ENCODE measurements around the gene GPX4.

Gene GPX4

DNA sequence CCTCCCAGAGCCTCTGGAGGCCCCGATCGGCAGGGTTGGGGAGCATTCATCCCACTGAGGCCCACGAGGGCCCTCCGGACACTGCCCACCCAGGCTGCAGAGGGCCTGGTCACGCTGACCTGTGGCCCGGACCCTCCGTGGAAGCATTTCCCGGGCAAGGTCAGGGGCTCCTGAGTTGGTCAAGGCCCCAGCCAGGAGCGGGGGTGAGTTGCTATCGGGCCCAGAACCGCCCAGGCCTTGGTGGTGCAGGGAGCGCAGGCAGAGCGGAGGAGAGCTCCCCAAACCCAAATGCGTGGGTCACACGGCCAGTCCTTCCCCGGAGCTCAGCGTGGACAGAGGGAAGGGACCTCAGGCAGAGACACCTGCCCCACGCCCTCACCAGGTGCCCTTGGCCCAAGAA is 25.7 kb downstream of the GPX4 start:
- no peak for DNase-seq (ENCODE audit: low read depth, low spot score)
- in situ Hi-C loops (cut with HindIII; ENCODE audit: low sequenced_read_pairs) = no loop called here
- H3K4me3 ChIP-seq (ENCODE audit: low read depth, low read length) = no peak overlapping the region
- no peak for TF ChIP-seq CTCF (IDR thresholded peaks at IDR 0.05; ENCODE audit: low read depth, low read length)

GRCh38 chr19:1130771-1131717 is 27.2 kb downstream of the GPX4 start:
- peak overlapping the region; percentile 77 for H3K4me3 ChIP-seq (ENCODE audit: low read depth, low read length)
- no peak for TF ChIP-seq CTCF (IDR thresholded peaks at IDR 0.05; ENCODE audit: low read depth, low read length)
- DNase-seq (ENCODE audit: low read depth, low spot score) = no peak
- in situ Hi-C loops (cut with HindIII; ENCODE audit: low sequenced_read_pairs) = no loop called here

- peak; percentile 90 for DNase-seq (ENCODE audit: low read depth, low spot score)
- peak; percentile 14 for TF ChIP-seq CTCF (IDR thresholded peaks at IDR 0.05; ENCODE audit: low read depth, low read length)
- in situ Hi-C loops (cut with HindIII; ENCODE audit: low sequenced_read_pairs) = no loop called here
- peak overlapping the region; percentile 77 for H3K4me3 ChIP-seq (ENCODE audit: low read depth, low read length)
Observed at GRCh38 chr19:1131718-1132551, 28.1 kb downstream of the GPX4 start.

DNA sequence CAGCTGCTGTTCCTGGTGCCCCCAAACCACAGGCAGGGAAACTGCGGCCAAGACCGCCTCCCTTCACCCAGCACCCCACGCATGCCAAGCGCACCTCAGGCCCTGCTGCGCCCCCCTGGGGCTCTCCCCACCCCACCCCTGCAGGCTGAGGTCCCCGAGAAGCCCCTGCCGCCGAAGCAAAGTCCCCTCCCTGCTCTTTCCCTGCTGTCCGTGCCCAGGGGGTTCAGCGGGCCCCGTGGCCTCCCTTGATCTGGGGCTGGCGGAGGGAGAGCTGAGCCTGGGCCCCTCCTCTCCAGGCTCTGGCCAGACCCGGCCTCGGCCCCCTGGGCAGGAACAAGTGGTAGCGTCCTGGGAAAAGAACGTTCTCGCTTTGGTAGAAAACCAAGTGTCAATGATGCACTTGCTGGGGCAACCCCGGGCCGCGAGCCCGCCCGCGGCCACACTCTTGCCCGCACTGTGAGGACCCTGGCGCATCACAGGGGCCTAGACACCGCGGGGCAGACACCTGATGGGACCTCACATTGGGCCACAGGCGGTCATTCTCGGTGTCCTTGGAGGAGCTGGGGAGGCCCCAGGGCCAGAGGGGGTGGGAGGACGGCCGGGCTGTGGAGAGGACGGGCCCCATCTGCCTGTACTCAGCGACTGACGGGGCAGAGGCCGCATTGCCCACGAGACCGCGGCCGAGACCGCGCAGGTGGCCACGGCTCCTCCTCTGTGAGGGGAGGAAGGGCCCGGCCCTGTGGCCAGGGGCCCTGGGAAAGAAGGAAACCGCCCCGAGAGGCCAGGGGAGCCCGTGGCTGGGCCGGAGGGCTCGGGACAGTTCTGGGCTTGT is 29.0 kb downstream of the GPX4 start:
- H3K4me3 ChIP-seq (ENCODE audit: low read depth, low read length) = peak overlapping the region; percentile 77
- TF ChIP-seq CTCF (IDR thresholded peaks at IDR 0.05; ENCODE audit: low read depth, low read length) = no peak
- in situ Hi-C loops (cut with HindIII; ENCODE audit: low sequenced_read_pairs) = no loop called here
- DNase-seq (ENCODE audit: low read depth, low spot score) = no peak

- in situ Hi-C loops (cut with HindIII; ENCODE audit: low sequenced_read_pairs) = no loop called here
- TF ChIP-seq CTCF (IDR thresholded peaks at IDR 0.05; ENCODE audit: low read depth, low read length) = no peak
- no peak for DNase-seq (ENCODE audit: low read depth, low spot score)
- H3K4me3 ChIP-seq (ENCODE audit: low read depth, low read length) = no peak overlapping the region
Observed at GRCh38 chr19:1133471-1133929, 29.7 kb downstream of the GPX4 start.

GRCh38 chr19:1134431-1134830 is 30.6 kb downstream of the GPX4 start:
- in situ Hi-C loops (cut with HindIII; ENCODE audit: low sequenced_read_pairs) = no loop called here
- TF ChIP-seq CTCF (IDR thresholded peaks at IDR 0.05; ENCODE audit: low read depth, low read length) = no peak
- DNase-seq (ENCODE audit: low read depth, low spot score) = no peak
- H3K4me3 ChIP-seq (ENCODE audit: low read depth, low read length) = no peak overlapping the region
